GM18505 (cell line): ENCODE results near the gene SEC14L1.

Experiments
- ATAC-seq: cut with Tn5 transposase; IDR thresholded peaks from one replicate; pipeline ENCODE4 v1.9.1; 2021; ENCODE audit not compliant: unreplicated experiment
- POLR2A ChIP-seq: IDR thresholded peaks from 4 replicates; pipeline ENCODE4 v1.6.1; 2011; ENCODE audit warnings: borderline replicate concordance; ENCODE audit not compliant: insufficient read depth, insufficient read length; ENCODE audit errors: extremely low read depth

The SEC14L1 gene

GRCh38 chr17:77191244-77191643 lies 50.5 kb downstream of the SEC14L1 start:
- TF ChIP-seq POLR2A = no peak
- ATAC-seq = no peak

DNA sequence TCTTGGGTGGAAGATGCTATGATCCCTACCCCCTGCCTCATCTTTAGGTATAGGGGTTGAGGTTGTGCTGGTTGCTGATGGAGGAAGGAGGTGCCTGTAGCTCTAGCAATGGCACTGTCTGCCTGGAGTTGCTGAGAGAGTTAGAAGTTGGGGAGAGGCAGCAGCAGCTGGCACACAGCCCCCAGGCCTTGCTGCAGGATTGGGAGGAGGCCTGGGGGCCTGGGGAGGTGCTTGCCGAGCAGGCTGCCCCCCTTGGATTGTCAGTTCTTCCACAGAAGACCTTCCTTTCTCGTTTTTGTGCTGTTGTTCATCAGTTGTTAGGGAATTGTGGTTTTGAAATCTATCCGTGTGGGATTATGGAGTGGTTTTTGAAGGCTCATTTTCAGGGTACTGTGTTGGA lies 52.9 kb downstream of the SEC14L1 start:
- ATAC-seq = no peak
- no peak for TF ChIP-seq POLR2A

DNA sequence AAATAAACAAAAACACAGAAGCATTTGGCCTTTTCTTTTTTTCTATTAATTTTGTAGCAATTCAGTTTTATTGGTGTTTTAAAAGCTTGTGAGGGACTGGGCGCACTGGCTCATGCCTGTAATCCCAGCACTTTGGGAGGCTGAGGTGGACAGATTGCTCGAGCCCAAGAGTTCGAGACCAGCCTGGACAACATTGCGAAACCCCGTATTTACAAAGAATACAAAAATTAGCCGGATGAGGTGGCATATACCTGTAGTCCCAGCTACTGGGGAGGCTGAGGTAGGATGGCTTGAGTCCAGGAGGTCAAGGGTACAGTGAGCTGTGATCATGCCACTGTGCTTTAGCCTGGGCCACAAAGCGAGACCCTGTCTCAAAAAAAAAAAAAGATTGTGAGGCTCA lies 53.4 kb downstream of the SEC14L1 start:
- TF ChIP-seq POLR2A = no peak
- ATAC-seq = no peak

DNA sequence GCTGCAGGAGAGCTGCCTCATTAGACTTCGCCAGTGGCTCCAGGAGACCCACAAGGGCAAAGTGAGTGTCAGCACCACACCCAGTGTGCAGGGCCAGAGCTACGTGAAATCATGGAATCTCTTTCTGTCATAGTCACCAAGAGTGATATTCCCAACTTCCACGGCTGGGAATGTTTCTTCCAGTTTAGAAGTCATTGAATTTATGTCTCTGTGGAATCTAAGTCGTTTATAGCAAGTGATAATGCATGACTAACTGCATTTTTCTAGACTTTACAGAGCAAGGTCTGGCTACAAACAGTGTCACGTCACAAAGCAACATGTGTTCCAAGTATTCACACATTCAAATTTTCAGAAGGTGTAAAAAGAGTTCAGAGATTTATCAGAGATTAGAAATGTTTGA lies 55.5 kb downstream of the SEC14L1 start:
- no peak for TF ChIP-seq POLR2A
- no peak for ATAC-seq

GRCh38 chr17:77197115-77197514 lies 56.3 kb downstream of the SEC14L1 start:
- no peak for TF ChIP-seq POLR2A
- no peak for ATAC-seq

DNA sequence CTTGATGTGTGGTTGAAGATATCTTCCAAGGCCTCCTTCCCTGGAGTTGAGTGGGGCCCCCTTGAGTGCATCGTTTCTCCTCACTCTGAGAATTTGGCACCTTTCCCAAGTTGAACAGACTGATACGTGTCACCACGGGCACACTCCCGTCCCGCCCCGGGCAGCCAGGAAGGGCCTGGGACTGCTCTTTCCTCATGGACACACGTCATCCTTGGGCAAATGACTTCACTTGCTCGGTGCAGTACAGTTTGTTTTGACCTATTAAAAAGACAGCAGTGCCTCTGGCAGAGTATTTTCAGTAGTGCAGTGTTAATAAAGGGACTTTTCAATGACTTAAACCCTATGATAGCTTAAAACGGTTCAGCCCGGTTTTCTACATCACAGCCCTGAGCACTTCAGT lies 59.9 kb downstream of the SEC14L1 start:
- no peak for ATAC-seq
- TF ChIP-seq POLR2A = no peak

DNA sequence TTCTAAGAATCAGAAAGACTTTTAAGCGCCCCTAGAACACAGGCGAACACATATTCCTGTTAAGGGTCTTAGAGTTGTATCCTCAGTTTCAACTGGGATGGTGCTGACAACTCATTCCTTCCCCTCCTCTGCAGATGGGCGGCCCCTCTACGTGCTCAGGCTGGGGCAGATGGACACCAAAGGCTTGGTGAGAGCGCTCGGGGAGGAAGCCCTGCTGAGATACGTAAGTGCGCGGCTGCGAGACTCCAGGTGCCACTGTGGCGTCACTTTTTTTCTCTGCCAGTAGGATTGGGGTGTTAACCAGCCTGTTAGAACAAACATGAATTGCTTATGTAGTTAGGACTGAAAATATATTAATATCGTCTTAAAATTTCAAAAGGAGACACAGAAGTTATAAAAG lies 62.7 kb downstream of the SEC14L1 start:
- ATAC-seq = no peak
- no peak for TF ChIP-seq POLR2A

GRCh38 chr17:77203846-77204245 lies 63.1 kb downstream of the SEC14L1 start:
- ATAC-seq = no peak
- TF ChIP-seq POLR2A = no peak

DNA sequence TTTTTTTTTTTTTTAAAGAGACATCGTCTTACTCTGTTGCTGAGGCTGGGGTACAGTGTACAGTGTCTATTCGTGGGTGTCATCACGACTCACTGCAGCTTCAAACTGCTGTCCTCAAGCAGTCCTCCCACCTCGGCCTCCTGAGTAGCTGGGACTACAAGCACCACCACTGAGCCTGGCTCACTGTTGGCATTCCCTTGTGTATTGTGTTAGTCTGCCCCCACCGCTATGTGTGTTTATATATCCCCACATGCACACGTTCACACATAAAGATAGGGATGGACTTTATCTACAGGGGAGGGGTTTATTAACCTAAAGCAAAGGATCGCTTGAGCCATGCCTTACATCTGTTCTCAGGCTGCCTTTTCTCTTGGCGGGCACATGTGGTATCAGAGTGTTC lies 63.8 kb downstream of the SEC14L1 start:
- TF ChIP-seq POLR2A = no peak
- ATAC-seq = no peak

DNA sequence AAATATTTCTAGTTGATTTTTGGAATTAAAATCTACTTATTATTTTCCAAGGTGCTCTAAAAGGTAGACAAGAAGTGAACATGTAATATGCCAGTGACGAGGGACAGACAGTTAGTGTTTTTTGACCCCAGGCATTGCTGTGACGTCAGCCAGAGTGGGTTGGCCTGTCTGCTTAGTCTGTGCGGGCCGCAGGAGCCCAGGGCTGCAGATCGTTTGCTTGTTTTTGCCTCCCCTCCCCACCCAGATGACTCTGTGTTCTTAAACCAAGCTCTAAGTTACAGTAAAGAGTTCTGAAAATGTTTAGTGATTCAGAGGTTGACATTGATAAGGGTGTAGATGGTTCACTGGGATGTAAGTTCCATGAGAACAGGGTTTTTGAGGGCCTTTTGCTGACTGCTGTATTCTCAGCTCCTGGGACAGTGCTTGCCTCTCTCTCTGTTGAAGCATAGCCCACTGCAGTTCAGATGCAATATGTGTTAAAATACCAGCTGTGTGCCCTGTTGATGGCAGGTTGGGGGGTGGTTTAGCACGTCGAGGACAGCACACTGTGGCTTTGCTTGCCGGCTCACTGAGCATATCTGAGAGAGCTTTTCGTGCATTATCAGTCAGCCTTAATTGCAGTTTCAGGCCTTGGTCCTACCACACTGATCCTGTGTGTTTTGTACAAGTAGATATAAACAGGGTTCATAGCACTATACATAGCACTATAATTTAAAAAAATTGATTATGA lies 64.8 kb downstream of the SEC14L1 start:
- no peak for ATAC-seq
- TF ChIP-seq POLR2A = no peak

GRCh38 chr17:77206158-77206956 lies 65.6 kb downstream of the SEC14L1 start:
- no peak for ATAC-seq
- no peak for TF ChIP-seq POLR2A

- TF ChIP-seq POLR2A = no peak
- no peak for ATAC-seq
Observed at GRCh38 chr17:77207689-77208216, 67.0 kb downstream of the SEC14L1 start.

DNA sequence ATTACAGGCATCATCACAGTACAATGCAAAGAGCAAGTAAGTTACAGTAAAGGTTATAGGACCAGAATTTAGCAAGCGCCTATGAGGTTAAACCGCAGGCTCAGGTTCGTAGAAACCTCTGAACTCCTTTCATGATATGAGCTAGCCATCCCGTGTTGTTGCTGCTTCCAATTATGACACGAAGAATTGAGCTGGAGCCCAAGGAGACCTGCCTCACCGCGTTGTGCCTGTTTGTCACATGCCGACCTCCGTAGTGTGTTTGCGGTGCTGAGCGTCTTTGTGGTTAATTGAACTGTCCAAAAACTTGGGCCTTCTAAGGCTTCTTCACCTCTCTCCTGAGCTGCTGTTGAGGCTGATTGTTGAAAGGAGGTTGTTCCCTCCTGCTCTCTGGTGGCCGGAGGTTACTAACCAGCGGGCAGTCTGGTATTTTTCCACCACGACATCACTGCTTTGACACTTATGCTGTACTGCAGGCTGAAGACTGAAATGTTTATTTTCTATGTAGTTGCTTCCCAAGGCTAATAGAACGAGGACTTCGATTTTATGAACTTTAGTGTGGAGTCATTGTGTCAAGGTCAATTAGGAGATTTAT lies 67.5 kb downstream of the SEC14L1 start:
- no peak for TF ChIP-seq POLR2A

More for the DNA sequence above, 67.5 kb downstream of the SEC14L1 start:
- ATAC-seq = no peak
